HepG2 (cell line): Measurements from ENCODE around the gene CD300LG.

ENCODE experiments used
- CREB1 ChIP-seq, 2 experiments: fragments of 450-650 bp in 1 of 2; IDR thresholded peaks; 2 replicates each; pipeline ENCODE4 v1.6.1; 2016 to 2017; ENCODE audit warnings: control low read depth in 1 of 2, mild to moderate bottlenecking in 1 of 2, missing compliant biosample characterization in 1 of 2, missing genetic modification characterization in 1 of 2
- NFE2L1 ChIP-seq: sonication (generic); formaldehyde crosslinking; IDR thresholded peaks from 2 replicates; pipeline ENCODE4 v1.4.0; 2020; ENCODE audit warnings: missing genetic modification reagents, mild to moderate bottlenecking, borderline replicate concordance
- RFX5 ChIP-seq: IDR thresholded peaks from 2 replicates; pipeline ENCODE4 v1.6.1; 2011; ENCODE audit warnings: low read depth, low read length, improper control_type of control experiment
- TAF1 ChIP-seq: sonication (generic); formaldehyde crosslinking; IDR thresholded peaks from 2 replicates; pipeline ENCODE4 v1.4.0; 2020; ENCODE audit warnings: missing genetic modification reagents
- ZNF354B ChIP-seq: sonication (generic); formaldehyde crosslinking; IDR thresholded peaks from 2 replicates; pipeline ENCODE4 v1.8.0; 2022; ENCODE audit warnings: mild to moderate bottlenecking, missing genetic modification reagents
- TF ChIP-seq, protein P1 (sequence below): fragments of 450-650 bp; IDR thresholded peaks from 2 replicates; pipeline ENCODE4 v1.6.1; 2017; ENCODE audit warnings: mild to moderate bottlenecking
- TF ChIP-seq, protein P2 (sequence below): conservative IDR thresholded peaks from 2 replicates; pipeline ENCODE4 v1.6.1; 2018; ENCODE audit warnings: missing genetic modification reagents
- TF ChIP-seq, protein P3 (sequence below): sonication (generic); IDR thresholded peaks from 2 replicates; pipeline ENCODE4 v1.6.1; 2016; ENCODE audit warnings: low read depth, borderline replicate concordance
- TF ChIP-seq, protein P4 (sequence below): IDR thresholded peaks from 2 replicates; pipeline ENCODE4 v1.6.1; 2016; ENCODE audit warnings: missing compliant biosample characterization, missing genetic modification reagents, borderline replicate concordance

DNA sequence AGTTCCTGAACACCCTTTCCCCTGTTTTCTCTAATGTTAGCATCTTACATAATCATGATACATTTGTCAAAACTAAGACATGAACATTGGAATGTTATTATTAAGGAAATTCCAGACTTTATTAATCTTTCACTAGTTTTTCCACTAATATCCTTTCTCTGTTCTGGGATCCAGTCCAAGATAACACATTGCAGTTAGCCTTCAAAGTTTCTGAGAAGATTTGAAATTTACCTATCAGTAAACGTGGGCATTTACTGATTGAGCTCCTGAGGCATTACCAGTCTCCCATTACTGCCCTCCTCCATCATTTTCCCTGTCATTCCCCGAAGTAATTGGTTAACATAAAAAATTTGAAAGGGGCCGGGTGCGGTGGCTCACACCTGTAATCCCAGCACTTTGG is 5.7 kb upstream of the CD300LG start:
- TF ChIP-seq ZNF354B (CRISPR knock-in tag) (no peak), TAF1 (no peak), NFE2L1 (no peak), RFX5 (no peak), CREB1 (IDR thresholded peaks at IDR 0.05) (no peak), CREB1 (CRISPR knock-in tag; IDR thresholded peaks at IDR 0.05) (no peak)
- TF ChIP-seq, protein P1, sequence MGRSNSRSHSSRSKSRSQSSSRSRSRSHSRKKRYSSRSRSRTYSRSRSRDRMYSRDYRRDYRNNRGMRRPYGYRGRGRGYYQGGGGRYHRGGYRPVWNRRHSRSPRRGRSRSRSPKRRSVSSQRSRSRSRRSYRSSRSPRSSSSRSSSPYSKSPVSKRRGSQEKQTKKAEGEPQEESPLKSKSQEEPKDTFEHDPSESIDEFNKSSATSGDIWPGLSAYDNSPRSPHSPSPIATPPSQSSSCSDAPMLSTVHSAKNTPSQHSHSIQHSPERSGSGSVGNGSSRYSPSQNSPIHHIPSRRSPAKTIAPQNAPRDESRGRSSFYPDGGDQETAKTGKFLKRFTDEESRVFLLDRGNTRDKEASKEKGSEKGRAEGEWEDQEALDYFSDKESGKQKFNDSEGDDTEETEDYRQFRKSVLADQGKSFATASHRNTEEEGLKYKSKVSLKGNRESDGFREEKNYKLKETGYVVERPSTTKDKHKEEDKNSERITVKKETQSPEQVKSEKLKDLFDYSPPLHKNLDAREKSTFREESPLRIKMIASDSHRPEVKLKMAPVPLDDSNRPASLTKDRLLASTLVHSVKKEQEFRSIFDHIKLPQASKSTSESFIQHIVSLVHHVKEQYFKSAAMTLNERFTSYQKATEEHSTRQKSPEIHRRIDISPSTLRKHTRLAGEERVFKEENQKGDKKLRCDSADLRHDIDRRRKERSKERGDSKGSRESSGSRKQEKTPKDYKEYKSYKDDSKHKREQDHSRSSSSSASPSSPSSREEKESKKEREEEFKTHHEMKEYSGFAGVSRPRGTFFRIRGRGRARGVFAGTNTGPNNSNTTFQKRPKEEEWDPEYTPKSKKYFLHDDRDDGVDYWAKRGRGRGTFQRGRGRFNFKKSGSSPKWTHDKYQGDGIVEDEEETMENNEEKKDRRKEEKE, result no peak
- TF ChIP-seq, protein P2, sequence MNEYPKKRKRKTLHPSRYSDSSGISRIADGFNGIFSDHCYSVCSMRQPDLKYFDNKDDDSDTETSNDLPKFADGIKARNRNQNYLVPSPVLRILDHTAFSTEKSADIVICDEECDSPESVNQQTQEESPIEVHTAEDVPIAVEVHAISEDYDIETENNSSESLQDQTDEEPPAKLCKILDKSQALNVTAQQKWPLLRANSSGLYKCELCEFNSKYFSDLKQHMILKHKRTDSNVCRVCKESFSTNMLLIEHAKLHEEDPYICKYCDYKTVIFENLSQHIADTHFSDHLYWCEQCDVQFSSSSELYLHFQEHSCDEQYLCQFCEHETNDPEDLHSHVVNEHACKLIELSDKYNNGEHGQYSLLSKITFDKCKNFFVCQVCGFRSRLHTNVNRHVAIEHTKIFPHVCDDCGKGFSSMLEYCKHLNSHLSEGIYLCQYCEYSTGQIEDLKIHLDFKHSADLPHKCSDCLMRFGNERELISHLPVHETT (CRISPR knock-in tag), result no peak
- TF ChIP-seq, protein P3, sequence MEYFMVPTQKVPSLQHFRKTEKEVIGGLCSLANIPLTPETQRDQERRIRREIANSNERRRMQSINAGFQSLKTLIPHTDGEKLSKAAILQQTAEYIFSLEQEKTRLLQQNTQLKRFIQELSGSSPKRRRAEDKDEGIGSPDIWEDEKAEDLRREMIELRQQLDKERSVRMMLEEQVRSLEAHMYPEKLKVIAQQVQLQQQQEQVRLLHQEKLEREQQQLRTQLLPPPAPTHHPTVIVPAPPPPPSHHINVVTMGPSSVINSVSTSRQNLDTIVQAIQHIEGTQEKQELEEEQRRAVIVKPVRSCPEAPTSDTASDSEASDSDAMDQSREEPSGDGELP, result no peak
- TF ChIP-seq, protein P4, sequence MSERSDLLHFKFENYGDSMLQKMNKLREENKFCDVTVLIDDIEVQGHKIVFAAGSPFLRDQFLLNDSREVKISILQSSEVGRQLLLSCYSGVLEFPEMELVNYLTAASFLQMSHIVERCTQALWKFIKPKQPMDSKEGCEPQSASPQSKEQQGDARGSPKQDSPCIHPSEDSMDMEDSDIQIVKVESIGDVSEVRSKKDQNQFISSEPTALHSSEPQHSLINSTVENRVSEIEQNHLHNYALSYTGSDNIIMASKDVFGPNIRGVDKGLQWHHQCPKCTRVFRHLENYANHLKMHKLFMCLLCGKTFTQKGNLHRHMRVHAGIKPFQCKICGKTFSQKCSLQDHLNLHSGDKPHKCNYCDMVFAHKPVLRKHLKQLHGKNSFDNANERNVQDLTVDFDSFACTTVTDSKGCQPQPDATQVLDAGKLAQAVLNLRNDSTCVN (CRISPR knock-in tag), result no peak
